Left renal cortex interstitium (tissue), 4 donors: ENCODE measurements around the gene FNDC4. TPM values are rescaled to one million over a fixed set of nuclear protein-coding genes. Genes with fewer than 3 reads are reported as not detected.

ENCODE experiments used
- polyA plus RNA-seq, 4 donors: library from polyadenylated mRNA; unstranded; fragments of 120-200 nt; gene quantifications; one replicate each; pipeline ENCODE4 v1.2.1, GENCODE V29; 2013; ENCODE audit not compliant: insufficient read length in 4 of 4

The FNDC4 gene
- polyA plus RNA-seq, 4 donors = 7.1 to 10.9 (median 8.8) TPM

Other genes starting within 250 kb of the FNDC4 start
- gene SLC30A3, start 232.2 kb downstream of the FNDC4 start, polyA plus RNA-seq = 10 to 100 TPM in 1 of 4 donors, 1 to 10 TPM in 3; 5.3 to 11.2 (median 7.0) TPM
- gene DNAJC5G, start 219.8 kb downstream of the FNDC4 start, polyA plus RNA-seq = 1 to 10 TPM in 2 of 4 donors, under 1 TPM in 2; 0.43 to 1.6 (median 0.83) TPM
- 1 to 10 TPM; 3.4 to 8.7 (median 4.7) TPM for gene TRIM54, start 212.8 kb downstream of the FNDC4 start, polyA plus RNA-seq
- 1 to 10 TPM in 2 of 4 donors, under 1 TPM in 2; 0.59 to 1.5 (median 1.1) TPM for gene UCN, start 186.8 kb downstream of the FNDC4 start, polyA plus RNA-seq
- 10 to 100 TPM; 69.5 to 93.3 (median 80.5) TPM for gene MPV17, start 172.1 kb downstream of the FNDC4 start, polyA plus RNA-seq
- 10 to 100 TPM; 65.4 to 82.3 (median 73.2) TPM for gene GTF3C2, start 138.4 kb downstream of the FNDC4 start, polyA plus RNA-seq
- gene EIF2B4, start 124.9 kb downstream of the FNDC4 start, polyA plus RNA-seq = 10 to 100 TPM; 44.1 to 58.6 (median 52.8) TPM
- 100 to 1,000 TPM in 3 of 4 donors, 10 to 100 TPM in 1; 99.0 to 127 (median 108) TPM for gene SNX17, start 124.6 kb downstream of the FNDC4 start, polyA plus RNA-seq
- 10 to 100 TPM; 16.4 to 28.5 (median 21.2) TPM for gene ZNF513, start 114.5 kb downstream of the FNDC4 start, polyA plus RNA-seq
- 10 to 100 TPM; 87.3 to 98.8 (median 92.5) TPM for gene PPM1G, start 85.6 kb downstream of the FNDC4 start, polyA plus RNA-seq
- gene NRBP1, start 66.6 kb downstream of the FNDC4 start, polyA plus RNA-seq = 100 to 1,000 TPM; 125 to 146 (median 132) TPM
- gene KRTCAP3, start 52.8 kb downstream of the FNDC4 start, polyA plus RNA-seq = 10 to 100 TPM in 1 of 4 donors, 1 to 10 TPM in 3; 7.4 to 11.5 (median 8.2) TPM
- gene IFT172, start 5.5 kb downstream of the FNDC4 start, polyA plus RNA-seq = 10 to 100 TPM; 33.3 to 78.8 (median 49.9) TPM
- gene GCKR, start 1.6 kb upstream of the FNDC4 start, polyA plus RNA-seq = under 1 TPM in 2 of 4 donors, not detected in 2; 0.16 to 0.28 TPM
- 10 to 100 TPM; 66.1 to 84.9 (median 75.4) TPM for gene ZNF512, start 87.8 kb upstream of the FNDC4 start, polyA plus RNA-seq
- 10 to 100 TPM; 11.0 to 14.7 (median 11.5) TPM for gene CCDC121, start 133.8 kb upstream of the FNDC4 start, polyA plus RNA-seq
- 10 to 100 TPM; 52.3 to 66.8 (median 58.8) TPM for gene GPN1, start 133.8 kb upstream of the FNDC4 start, polyA plus RNA-seq
- 10 to 100 TPM; 49.5 to 72.8 (median 59.2) TPM for gene SUPT7L, start 168.4 kb upstream of the FNDC4 start, polyA plus RNA-seq
- gene SLC4A1AP, start 168.7 kb upstream of the FNDC4 start, polyA plus RNA-seq = 10 to 100 TPM; 30.3 to 41.6 (median 34.9) TPM